DND-41 (cell line): ENCODE measurements around the gene PTPRG.

Source experiments
- CTCF ChIP-seq: IDR thresholded peaks from 2 replicates; pipeline ENCODE4 v1.5.1; 2012; ENCODE audit warnings: borderline replicate concordance, low read length, moderate library complexity, mild to moderate bottlenecking; ENCODE audit not compliant: poor library complexity, severe bottlenecking; ENCODE audit errors: extremely low read depth
- EZH2 ChIP-seq: IDR thresholded peaks from 3 replicates; pipeline ENCODE4 v1.6.1; 2012; ENCODE audit warnings: borderline replicate concordance, low read depth, mild to moderate bottlenecking, moderate library complexity, low read length, inconsistent platforms; ENCODE audit not compliant: severe bottlenecking

GRCh38 chr3:61793521-61793920 lies 232.2 kb downstream of the PTPRG start:
- TF ChIP-seq CTCF, result no peak
- TF ChIP-seq EZH2, result no peak
